GM13977 (cell line): ENCODE data around the gene C9orf43.

Source experiments
- DNase-seq: peaks from one replicate; pipeline ENCODE4 v3.0.0; 2012; ENCODE audit warnings: low spot score
- in situ Hi-C: fragments of 300-500 bp; cut with MboI; formaldehyde crosslinking; loops from one replicate; pipeline ENCODE4 v1.12.0; 2022; ENCODE audit warnings: low sequenced_read_pairs, low pct_unique_long_range_greater_than_20kb, mixed read lengths, inconsistent platforms; ENCODE audit not compliant: unreplicated experiment
- TF ChIP-seq, protein P1 (sequence below): IDR thresholded peaks from 2 replicates; pipeline ENCODE4 v1.5.1; 2012; ENCODE audit warnings: mild to moderate bottlenecking, control low read depth; ENCODE audit not compliant: insufficient read depth; ENCODE audit errors: extremely low read depth, missing control alignments

The C9orf43 gene

GRCh38 chr9:113386571-113387393, 23.8 kb upstream of the C9orf43 start:
- no peak for DNase-seq
- TF ChIP-seq, protein P1, sequence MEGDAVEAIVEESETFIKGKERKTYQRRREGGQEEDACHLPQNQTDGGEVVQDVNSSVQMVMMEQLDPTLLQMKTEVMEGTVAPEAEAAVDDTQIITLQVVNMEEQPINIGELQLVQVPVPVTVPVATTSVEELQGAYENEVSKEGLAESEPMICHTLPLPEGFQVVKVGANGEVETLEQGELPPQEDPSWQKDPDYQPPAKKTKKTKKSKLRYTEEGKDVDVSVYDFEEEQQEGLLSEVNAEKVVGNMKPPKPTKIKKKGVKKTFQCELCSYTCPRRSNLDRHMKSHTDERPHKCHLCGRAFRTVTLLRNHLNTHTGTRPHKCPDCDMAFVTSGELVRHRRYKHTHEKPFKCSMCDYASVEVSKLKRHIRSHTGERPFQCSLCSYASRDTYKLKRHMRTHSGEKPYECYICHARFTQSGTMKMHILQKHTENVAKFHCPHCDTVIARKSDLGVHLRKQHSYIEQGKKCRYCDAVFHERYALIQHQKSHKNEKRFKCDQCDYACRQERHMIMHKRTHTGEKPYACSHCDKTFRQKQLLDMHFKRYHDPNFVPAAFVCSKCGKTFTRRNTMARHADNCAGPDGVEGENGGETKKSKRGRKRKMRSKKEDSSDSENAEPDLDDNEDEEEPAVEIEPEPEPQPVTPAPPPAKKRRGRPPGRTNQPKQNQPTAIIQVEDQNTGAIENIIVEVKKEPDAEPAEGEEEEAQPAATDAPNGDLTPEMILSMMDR, result no peak
- in situ Hi-C loops, result no loop called here

DNA sequence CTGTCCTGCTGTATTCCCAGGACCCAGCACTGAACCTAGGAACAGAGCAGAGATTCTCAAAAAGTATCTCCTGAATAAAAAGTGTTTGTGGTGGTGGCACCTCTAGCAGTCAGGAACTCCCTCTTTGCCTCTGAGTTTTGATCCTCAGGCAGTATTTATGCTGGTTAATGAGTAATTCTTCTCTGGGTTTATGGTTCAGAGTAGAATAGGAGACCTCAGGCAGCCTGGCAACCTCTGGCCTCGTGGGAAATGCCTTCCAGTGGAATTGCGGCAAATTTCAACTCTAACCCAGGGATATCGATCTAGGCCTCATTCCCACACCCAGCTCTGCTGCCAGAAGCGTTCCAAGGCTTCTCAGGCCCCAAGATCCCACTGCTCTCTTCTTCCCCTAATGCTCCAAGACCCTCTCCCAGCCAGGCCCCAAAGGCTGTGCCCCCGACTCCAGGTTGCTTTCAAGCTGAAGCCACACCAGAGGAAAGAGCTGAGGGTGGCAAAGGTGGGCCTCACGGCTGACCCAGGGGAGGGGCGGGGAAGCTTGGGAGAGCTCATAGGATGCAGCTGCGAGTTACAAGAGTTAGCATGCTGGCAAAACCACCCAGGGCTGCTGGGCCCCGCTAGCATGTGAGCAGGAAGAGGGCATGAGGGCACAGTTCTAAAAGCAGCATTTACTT, 22.9 kb upstream of the C9orf43 start:
- no peak for DNase-seq
- TF ChIP-seq, protein P1, result no peak
- in situ Hi-C loops, result no loop called here

DNA sequence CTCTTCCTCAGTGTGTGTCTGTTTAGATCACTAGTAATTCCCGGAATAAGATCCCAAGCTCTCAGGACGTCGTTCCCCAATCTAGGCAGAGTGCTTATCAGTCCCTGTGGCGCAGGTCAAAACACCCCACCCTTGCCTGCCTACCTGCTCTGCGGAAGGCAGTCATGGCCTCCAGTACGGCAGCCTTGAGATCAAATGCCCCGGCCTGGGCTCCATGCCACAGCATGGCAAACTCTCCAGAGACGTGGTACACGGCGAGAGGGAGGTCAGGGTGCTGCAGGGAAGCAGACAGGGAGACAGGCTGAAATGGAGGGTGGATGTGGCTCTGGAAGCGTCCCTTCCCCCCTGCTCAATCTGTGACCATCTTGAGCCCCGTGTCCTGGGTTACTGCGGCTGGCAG, 21.7 kb upstream of the C9orf43 start:
- DNase-seq, result no peak
- in situ Hi-C loops, result no loop called here
- TF ChIP-seq, protein P1, result no peak

DNA sequence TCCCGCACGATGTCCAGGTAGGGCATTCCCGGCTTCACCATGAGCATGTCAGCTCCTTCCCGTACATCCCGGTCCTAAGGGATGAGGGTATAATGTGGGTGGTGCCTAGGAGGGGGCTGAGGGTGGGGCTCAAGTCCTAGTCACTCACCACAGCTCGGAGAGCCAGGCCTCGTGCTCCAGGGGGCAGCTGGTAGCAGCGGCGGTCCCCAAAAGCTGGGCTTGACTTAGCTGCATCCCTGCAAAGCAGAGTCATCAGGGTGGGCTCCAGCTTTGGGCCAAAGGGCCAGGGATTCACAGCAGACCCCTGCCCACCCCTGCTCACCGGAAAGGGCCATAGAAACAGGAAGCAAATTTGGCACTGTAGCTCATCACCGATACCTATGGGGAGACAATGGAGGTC, 21.1 kb upstream of the C9orf43 start:
- in situ Hi-C loops, result no loop called here
- no peak for DNase-seq
- TF ChIP-seq, protein P1, result no peak

- DNase-seq, result no peak
- TF ChIP-seq, protein P1, result no peak
- in situ Hi-C loops, result no loop called here
These were observed 20.2 kb upstream of the C9orf43 start for GRCh38 chr9:113390192-113390960.

DNA sequence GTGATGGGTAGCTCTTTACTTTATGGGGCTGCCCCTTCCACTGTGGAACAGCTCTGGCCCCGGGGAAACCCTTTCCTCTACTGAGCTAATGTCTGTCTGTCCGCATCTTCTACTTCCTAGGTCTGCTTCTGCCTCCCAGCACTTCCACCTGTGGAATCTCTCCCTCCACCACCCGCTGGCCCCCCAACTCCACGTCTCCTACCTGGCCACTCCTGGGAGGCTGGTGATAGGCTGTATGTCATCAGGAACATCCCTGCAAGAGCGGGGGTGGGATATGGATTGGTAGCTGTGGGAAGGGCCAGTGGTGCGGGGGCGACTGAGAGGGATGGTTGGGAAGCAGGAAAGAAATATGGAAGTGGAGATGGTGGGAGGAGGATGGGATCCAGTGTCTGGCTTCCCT, 18.6 kb upstream of the C9orf43 start:
- DNase-seq, result no peak
- TF ChIP-seq, protein P1, result no peak
- in situ Hi-C loops, result no loop called here
